C4-2B (cell line): ENCODE measurements around the gene CHCHD6.
"Not testable (repeated sequence)": the region's sequence is repeated elsewhere in the genome, so short reads cannot be mapped to it uniquely, and the experiment has no call there.

Experiments used
- H3K27ac ChIP-seq: fragments of 450-650 bp; 2 replicates; pipeline ENCODE4 v1.5.1; 2017
- ZFX ChIP-seq: fragments of 450-650 bp; IDR thresholded peaks from 2 replicates; pipeline ENCODE4 v1.6.1; 2017
- TF ChIP-seq, protein P1 (sequence below): fragments of 450-650 bp; conservative IDR thresholded peaks from 2 replicates; pipeline ENCODE4 v1.5.1; 2017; ENCODE audit warnings: mild to moderate bottlenecking

CHCHD6 gene

DNA sequence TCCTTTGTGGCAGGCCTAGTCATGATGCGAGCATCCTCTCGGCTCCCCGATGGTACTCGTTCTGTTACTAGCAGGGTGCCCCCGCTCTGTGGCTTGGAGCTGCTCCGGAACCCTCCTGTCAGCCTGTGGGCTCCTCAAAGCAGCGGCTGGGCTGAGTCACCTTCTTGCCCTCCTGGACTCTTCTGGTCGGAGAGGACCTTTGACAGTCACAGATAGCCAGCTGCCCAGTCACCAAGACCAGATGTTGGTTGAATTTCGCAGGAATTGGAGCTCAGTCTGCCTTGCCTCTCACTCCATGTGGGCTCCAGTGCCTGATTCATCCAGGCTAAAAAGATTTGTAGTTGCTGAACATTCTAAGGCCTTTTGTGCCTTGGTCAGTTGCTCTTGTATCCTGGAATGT lies 94.5 kb downstream of the CHCHD6 start:
- H3K27ac ChIP-seq = no peak overlapping the region
- TF ChIP-seq, protein P1, sequence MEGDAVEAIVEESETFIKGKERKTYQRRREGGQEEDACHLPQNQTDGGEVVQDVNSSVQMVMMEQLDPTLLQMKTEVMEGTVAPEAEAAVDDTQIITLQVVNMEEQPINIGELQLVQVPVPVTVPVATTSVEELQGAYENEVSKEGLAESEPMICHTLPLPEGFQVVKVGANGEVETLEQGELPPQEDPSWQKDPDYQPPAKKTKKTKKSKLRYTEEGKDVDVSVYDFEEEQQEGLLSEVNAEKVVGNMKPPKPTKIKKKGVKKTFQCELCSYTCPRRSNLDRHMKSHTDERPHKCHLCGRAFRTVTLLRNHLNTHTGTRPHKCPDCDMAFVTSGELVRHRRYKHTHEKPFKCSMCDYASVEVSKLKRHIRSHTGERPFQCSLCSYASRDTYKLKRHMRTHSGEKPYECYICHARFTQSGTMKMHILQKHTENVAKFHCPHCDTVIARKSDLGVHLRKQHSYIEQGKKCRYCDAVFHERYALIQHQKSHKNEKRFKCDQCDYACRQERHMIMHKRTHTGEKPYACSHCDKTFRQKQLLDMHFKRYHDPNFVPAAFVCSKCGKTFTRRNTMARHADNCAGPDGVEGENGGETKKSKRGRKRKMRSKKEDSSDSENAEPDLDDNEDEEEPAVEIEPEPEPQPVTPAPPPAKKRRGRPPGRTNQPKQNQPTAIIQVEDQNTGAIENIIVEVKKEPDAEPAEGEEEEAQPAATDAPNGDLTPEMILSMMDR = no peak
- TF ChIP-seq ZFX = no peak

DNA sequence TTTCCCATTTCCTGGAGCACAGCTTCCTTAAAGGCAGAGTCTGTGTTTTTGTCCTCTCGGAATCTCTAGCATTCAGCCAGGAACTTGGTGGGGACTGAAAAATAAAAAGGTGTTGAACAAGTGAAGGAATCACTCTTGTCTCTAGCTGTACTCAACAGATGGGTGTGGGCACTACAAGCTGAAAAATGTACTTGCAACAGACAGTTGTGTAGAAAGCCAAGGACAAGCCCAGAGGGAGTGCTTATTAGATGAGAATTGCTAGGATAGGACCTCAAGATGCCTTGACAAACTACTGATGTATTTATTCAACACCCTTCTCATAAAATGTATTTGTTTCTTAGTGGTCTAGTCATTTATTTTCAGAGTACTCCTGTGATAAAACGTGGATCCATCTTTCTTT lies 95.1 kb downstream of the CHCHD6 start:
- no peak overlapping the region for H3K27ac ChIP-seq
- TF ChIP-seq, protein P1 = no peak
- no peak for TF ChIP-seq ZFX

DNA sequence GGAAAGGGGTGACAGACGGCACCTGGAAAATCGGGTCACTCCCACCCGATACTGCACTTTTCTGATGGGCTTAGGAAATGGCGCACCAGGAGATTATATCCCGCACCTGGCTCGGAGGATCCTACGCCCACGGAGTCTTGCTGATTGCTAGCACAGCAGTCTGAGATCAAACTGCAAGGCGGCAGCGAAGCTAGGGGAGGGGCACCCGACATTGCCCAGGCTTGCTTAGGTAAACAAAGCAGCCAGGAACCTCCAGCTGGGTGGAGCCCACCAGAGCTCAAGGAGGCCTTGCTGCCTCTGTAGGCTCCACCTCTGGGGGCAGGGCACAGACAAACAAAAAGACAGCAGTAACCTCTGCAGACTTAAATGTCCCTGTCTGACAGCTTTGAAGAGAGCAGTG lies 97.3 kb downstream of the CHCHD6 start:
- H3K27ac ChIP-seq = not testable (repeated sequence)

DNA sequence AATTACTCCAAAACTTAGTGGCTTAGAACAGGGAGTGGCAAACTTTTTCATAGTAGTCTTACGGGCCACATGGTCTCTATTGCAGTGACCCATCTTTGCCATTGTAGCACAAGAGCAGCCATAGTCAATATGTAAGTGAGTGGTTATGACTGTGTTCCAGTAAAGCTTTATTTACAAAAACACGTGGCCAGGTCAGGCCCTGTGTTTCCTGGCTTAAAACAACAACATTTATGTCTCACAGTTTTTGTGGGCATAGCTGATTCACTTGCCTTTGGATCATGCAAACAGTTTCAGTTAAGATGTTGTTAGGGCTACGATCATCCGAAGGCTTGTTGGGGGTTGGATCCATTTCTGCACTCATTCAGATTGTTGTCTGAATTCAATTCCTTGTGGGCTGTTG lies 103.8 kb downstream of the CHCHD6 start:
- H3K27ac ChIP-seq = no peak overlapping the region
- no peak for TF ChIP-seq ZFX
- TF ChIP-seq, protein P1 = no peak

DNA sequence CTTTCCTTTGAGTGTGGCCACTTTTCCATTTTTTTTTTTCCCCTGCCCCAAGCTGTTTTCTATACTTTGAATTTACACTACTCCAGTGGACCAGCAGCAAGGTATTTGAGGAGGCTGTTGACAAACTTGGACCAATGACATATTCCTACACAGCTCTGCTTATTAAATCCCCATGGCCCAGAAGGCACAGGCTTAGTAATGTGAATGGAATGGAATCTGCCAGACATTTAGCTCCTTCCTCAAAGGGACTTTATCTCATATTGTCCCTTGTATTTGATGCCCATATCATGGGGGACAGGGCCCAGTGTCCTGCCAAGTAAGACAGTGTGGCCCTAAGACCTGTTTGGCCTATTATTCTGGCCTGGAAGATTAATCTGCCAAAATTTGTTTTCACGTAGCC lies 107.5 kb downstream of the CHCHD6 start:
- H3K27ac ChIP-seq = no peak overlapping the region
- no peak for TF ChIP-seq ZFX
- TF ChIP-seq, protein P1 = no peak

GRCh38 chr3:126816298-126816697 lies 112.3 kb downstream of the CHCHD6 start:
- no peak overlapping the region for H3K27ac ChIP-seq
- TF ChIP-seq, protein P1 = no peak
- no peak for TF ChIP-seq ZFX

GRCh38 chr3:126816986-126817777 lies 113.1 kb downstream of the CHCHD6 start:
- H3K27ac ChIP-seq = no peak overlapping the region
- TF ChIP-seq ZFX = no peak
- TF ChIP-seq, protein P1 = no peak

DNA sequence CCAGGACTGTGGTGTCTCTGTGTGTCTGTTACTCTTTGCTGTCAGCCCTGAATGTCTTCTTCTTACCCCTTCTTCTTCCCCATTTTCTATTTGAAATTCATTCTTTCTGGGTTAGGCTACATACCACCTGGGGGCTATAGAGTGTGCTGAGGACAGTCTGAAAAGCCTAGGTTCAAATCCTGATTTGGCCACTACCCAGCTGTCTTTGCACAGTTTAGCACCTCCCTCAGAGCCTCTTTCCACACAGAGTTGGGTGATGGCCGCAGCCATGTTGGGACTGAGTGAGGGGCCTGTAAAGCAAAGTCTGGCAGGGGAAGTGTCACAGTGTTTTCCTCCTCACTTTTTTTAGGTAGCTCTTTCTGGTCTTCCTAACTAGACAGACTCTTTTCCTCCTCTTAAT lies 113.7 kb downstream of the CHCHD6 start:
- no peak overlapping the region for H3K27ac ChIP-seq
- no peak for TF ChIP-seq ZFX
